Neural progenitor cell (in vitro differentiated cells): Measurements from ENCODE around the gene KCNQ1. TPM values are rescaled to one million over a fixed set of nuclear protein-coding genes. Genes with fewer than 3 reads are reported as not detected.

Experiments
- DNase-seq: peaks from one replicate; pipeline ENCODE4 v3.0.0-alpha.2; 2016; ENCODE audit warnings: low spot score
- H2AFZ ChIP-seq: fragments of 200-600 bp; sonication (generic); replicated peaks from 2 replicates; pipeline ENCODE4 v1.6.1; 2016; ENCODE audit warnings: antibody characterized with exemption
- H3F3A ChIP-seq: fragments of 200-600 bp; sonication (generic); 2 replicates; pipeline ENCODE4 v1.6.1; 2016; ENCODE audit warnings: antibody characterized with exemption, low read depth
- H3K27ac ChIP-seq: fragments of 200-600 bp; sonication (generic); 2 replicates; pipeline ENCODE4 v1.5.1; 2016; ENCODE audit warnings: mild to moderate bottlenecking
- H3K27me3 ChIP-seq: fragments of 200-600 bp; sonication (generic); 2 replicates; pipeline ENCODE4 v1.6.1; 2016; ENCODE audit warnings: mild to moderate bottlenecking, moderate library complexity
- H3K36me3 ChIP-seq: fragments of 200-600 bp; sonication (generic); 2 replicates; pipeline ENCODE4 v1.5.1; 2016
- H3K4me1 ChIP-seq: fragments of 200-600 bp; sonication (generic); 2 replicates; pipeline ENCODE4 v1.6.1; 2016; ENCODE audit warnings: mixed run types
- H3K4me2 ChIP-seq: fragments of 200-600 bp; sonication (generic); 2 replicates; pipeline ENCODE4 v1.6.1; 2016
- H3K4me3 ChIP-seq: fragments of 200-600 bp; sonication (generic); 2 replicates; pipeline ENCODE4 v1.5.1; 2016
- H3K79me2 ChIP-seq: fragments of 200-600 bp; sonication (generic); 2 replicates; pipeline ENCODE4 v1.6.1; 2016; ENCODE audit warnings: low read depth
- H3K9ac ChIP-seq: fragments of 200-600 bp; sonication (generic); 2 replicates; pipeline ENCODE4 v1.6.1; 2016
- H3K9me3 ChIP-seq: fragments of 200-600 bp; sonication (generic); 2 replicates; pipeline ENCODE4 v1.5.1; 2016; ENCODE audit warnings: low read depth
- H4K20me1 ChIP-seq: fragments of 200-600 bp; sonication (generic); 2 replicates; pipeline ENCODE4 v1.6.1; 2016; ENCODE audit warnings: low read depth
- H3K27ac Mint-ChIP-seq: 3 replicates; pipeline ENCODE4 v1.8.0; 2021; ENCODE audit warnings: mixed read lengths
- H3K27me3 Mint-ChIP-seq: 2 replicates; pipeline ENCODE4 v1.8.0; 2022; ENCODE audit warnings: low read depth, mild to moderate bottlenecking, inconsistent platforms, moderate library complexity, mixed read lengths; ENCODE audit not compliant: insufficient read depth
- H3K36me3 Mint-ChIP-seq: 3 replicates; pipeline ENCODE4 v1.8.0; 2021; ENCODE audit warnings: mixed read lengths
- H3K4me1 Mint-ChIP-seq: 3 replicates; pipeline ENCODE4 v1.8.0; 2021; ENCODE audit warnings: mixed read lengths
- H3K4me3 Mint-ChIP-seq: 3 replicates; pipeline ENCODE4 v1.8.0; 2021; ENCODE audit warnings: mild to moderate bottlenecking, moderate library complexity, mixed read lengths
- H3K9me3 Mint-ChIP-seq: 3 replicates; pipeline ENCODE4 v1.8.0; 2020; ENCODE audit warnings: mixed read lengths
- EZH2 ChIP-seq: fragments of 200-600 bp; sonication (generic); IDR thresholded peaks from 2 replicates; pipeline ENCODE4 v1.6.1; 2017; ENCODE audit warnings: antibody characterized with exemption, mild to moderate bottlenecking, moderate library complexity
- EZH2phosphoT487 ChIP-seq: fragments of 200-600 bp; sonication (generic); IDR thresholded peaks from 2 replicates; pipeline ENCODE4 v1.6.1; 2017; ENCODE audit warnings: antibody characterized with exemption
- total RNA-seq: library from RNA; depleted of rRNA; stranded (reverse); fragments of >200 nt; gene quantifications from 2 replicates; pipeline ENCODE4 v1.2.3, GENCODE V29; 2015; ENCODE audit warnings: low replicate concordance
- TF ChIP-seq, protein P1 (sequence below): fragments of 200-600 bp; sonication (generic); IDR thresholded peaks from 2 replicates; pipeline ENCODE4 v1.5.1; 2017; ENCODE audit warnings: antibody characterized with exemption, mild to moderate bottlenecking

KCNQ1 gene
- total RNA-seq, 1 donor from 2014 or later: 0.11 TPM

DNA sequence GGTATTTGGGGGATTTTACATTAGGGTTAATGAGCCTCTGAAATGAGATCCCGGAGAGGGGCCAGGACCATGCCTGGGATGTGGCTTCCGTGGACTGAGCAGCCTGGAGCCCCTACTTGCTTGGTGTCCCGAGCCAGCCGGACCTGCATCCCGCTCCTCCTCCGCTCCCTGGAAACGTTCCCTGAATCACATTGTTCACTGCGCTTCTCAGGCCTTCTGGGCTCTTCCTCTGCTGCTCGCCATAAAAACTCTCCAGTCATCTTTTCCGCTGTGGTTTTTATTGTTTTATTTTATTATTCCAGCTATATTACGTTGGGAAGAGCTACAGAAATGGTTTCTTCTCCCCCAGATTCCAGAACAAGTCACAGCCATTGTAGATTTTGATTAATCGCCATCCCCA, 268.3 kb downstream of the KCNQ1 start:
- no peaks in the 10 kb centered on the region for H3K36me3 Mint-ChIP-seq
- no peak overlapping the region for H3K9ac ChIP-seq
- H2AFZ ChIP-seq: no peak overlapping the region
- no peak overlapping the region for H3K27ac ChIP-seq
- no peak for DNase-seq
- peaks cover 17% of the 10 kb centered on the region for H3K9me3 Mint-ChIP-seq
- no peak overlapping the region for H3K4me3 Mint-ChIP-seq
- no peaks in the 10 kb centered on the region for H3K79me2 ChIP-seq
- no peak overlapping the region for H3K4me3 ChIP-seq
- H3K4me2 ChIP-seq: no peak overlapping the region
- no peaks in the 10 kb centered on the region for H4K20me1 ChIP-seq
- H3K27me3 ChIP-seq: peaks cover 99% of the 10 kb centered on the region
- H3K4me1 ChIP-seq: peaks cover under 1% of the 10 kb centered on the region
- no peak overlapping the region for H3K27ac Mint-ChIP-seq
- no peaks in the 10 kb centered on the region for H3K9me3 ChIP-seq
- peaks cover 18% of the 10 kb centered on the region for H3K4me1 Mint-ChIP-seq
- H3K27me3 Mint-ChIP-seq: peaks cover 21% of the 10 kb centered on the region
- TF ChIP-seq EZH2 (no peak), EZH2phosphoT487 (no peak)
- TF ChIP-seq, protein P1, sequence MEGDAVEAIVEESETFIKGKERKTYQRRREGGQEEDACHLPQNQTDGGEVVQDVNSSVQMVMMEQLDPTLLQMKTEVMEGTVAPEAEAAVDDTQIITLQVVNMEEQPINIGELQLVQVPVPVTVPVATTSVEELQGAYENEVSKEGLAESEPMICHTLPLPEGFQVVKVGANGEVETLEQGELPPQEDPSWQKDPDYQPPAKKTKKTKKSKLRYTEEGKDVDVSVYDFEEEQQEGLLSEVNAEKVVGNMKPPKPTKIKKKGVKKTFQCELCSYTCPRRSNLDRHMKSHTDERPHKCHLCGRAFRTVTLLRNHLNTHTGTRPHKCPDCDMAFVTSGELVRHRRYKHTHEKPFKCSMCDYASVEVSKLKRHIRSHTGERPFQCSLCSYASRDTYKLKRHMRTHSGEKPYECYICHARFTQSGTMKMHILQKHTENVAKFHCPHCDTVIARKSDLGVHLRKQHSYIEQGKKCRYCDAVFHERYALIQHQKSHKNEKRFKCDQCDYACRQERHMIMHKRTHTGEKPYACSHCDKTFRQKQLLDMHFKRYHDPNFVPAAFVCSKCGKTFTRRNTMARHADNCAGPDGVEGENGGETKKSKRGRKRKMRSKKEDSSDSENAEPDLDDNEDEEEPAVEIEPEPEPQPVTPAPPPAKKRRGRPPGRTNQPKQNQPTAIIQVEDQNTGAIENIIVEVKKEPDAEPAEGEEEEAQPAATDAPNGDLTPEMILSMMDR: no peak
- H3K36me3 ChIP-seq: no peaks in the 10 kb centered on the region
- no peaks in the 10 kb centered on the region for H3F3A ChIP-seq

GRCh38 chr11:2713661-2714462, 269.1 kb downstream of the KCNQ1 start:
- Mint-ChIP-seq H3K4me3 (no peak overlapping the region), H3K36me3 (no peaks in the 10 kb centered on the region), H3K27me3 (peaks cover 27% of the 10 kb centered on the region), H3K4me1 (peaks cover 15% of the 10 kb centered on the region), H3K27ac (no peak overlapping the region), H3K9me3 (peaks cover 17% of the 10 kb centered on the region)
- Histone ChIP-seq H3K4me1 (peaks cover 8% of the 10 kb centered on the region), H2AFZ (no peak overlapping the region), H4K20me1 (no peaks in the 10 kb centered on the region), H3K36me3 (no peaks in the 10 kb centered on the region), H3K9ac (no peak overlapping the region), H3K4me2 (no peak overlapping the region), H3F3A (no peaks in the 10 kb centered on the region), H3K27me3 (peaks cover 99% of the 10 kb centered on the region), H3K4me3 (no peak overlapping the region), H3K9me3 (no peaks in the 10 kb centered on the region), H3K27ac (no peak overlapping the region), H3K79me2 (no peaks in the 10 kb centered on the region)
- no peak for DNase-seq
- TF ChIP-seq EZH2phosphoT487: no peak
- TF ChIP-seq EZH2: no peak
- TF ChIP-seq, protein P1: no peak

GRCh38 chr11:2714463-2714800, 269.6 kb downstream of the KCNQ1 start:
- H3K79me2 ChIP-seq: no peaks in the 10 kb centered on the region
- peaks cover 13% of the 10 kb centered on the region for H3K4me1 ChIP-seq
- H3K36me3 ChIP-seq: no peaks in the 10 kb centered on the region
- Mint-ChIP-seq H3K27me3 (peaks cover 32% of the 10 kb centered on the region), H3K27ac (no peak overlapping the region), H3K36me3 (no peaks in the 10 kb centered on the region), H3K4me1 (peaks cover 17% of the 10 kb centered on the region), H3K9me3 (peaks cover 17% of the 10 kb centered on the region), H3K4me3 (no peak overlapping the region)
- no peak overlapping the region for H2AFZ ChIP-seq
- TF ChIP-seq EZH2phosphoT487 (no peak), EZH2 (no peak)
- TF ChIP-seq, protein P1: no peak
- no peak overlapping the region for H3K9ac ChIP-seq
- H3K4me2 ChIP-seq: no peak overlapping the region
- peaks cover 100% of the 10 kb centered on the region for H3K27me3 ChIP-seq
- H4K20me1 ChIP-seq: no peaks in the 10 kb centered on the region
- no peak overlapping the region for H3K27ac ChIP-seq
- no peak for DNase-seq
- H3K4me3 ChIP-seq: no peak overlapping the region
- H3F3A ChIP-seq: peaks cover 3% of the 10 kb centered on the region
- H3K9me3 ChIP-seq: no peaks in the 10 kb centered on the region
